Right atrium auricular region (tissue), 2 donors: ENCODE measurements around the gene FLVCR1. TPM values are rescaled to one million over a fixed set of nuclear protein-coding genes. Genes with fewer than 3 reads are reported as not detected.
"Not testable (repeated sequence)": the region's sequence is repeated elsewhere in the genome, so short reads cannot be mapped to it uniquely, and the experiment has no call there.

Experiments
- DNase-seq: peaks from one replicate; pipeline ENCODE4 v3.0.0-alpha.2; 2019; ENCODE audit warnings: low spot score
- H3K27ac ChIP-seq, 2 donors: fragments of 200-600 bp; sonication (generic); 1 replicate in 1 of 2; 2 replicates in 1 of 2; pipeline ENCODE4 v1.5.1; 2016 to 2019
- H3K27me3 ChIP-seq, 2 donors: fragments of 200-600 bp; sonication (generic); one replicate each; pipeline versions ENCODE4 v1.5.1 to v1.6.0; 2017 to 2019
- H3K36me3 ChIP-seq: fragments of 200-600 bp; sonication (generic); one replicate; pipeline ENCODE4 v1.5.1; 2016
- H3K4me1 ChIP-seq, 2 donors: fragments of 200-600 bp; sonication (generic); one replicate each; pipeline versions ENCODE4 v1.5.1 to v1.6.0; 2017 to 2019
- H3K4me3 ChIP-seq, 2 donors: fragments of 200-600 bp; sonication (generic); 1 replicate in 1 of 2; 2 replicates in 1 of 2; pipeline ENCODE4 v1.5.1; 2017 to 2019; ENCODE audit warnings: mild to moderate bottlenecking in 1 of 2, moderate library complexity in 1 of 2
- H3K9me3 ChIP-seq, 2 donors: fragments of 200-600 bp; sonication (generic); one replicate each; pipeline ENCODE4 v1.5.1; 2019
- total RNA-seq, 2 donors: library from RNA; depleted of rRNA; stranded (reverse); fragments of >200 nt; gene quantifications; one replicate each; pipeline ENCODE4 v1.1.0, GENCODE V29; 2016
- TF ChIP-seq, protein P1 (sequence below), 2 donors: fragments of 200-600 bp; sonication (generic); IDR thresholded peaks; one replicate each; pipeline ENCODE4 v1.5.1; 2019; ENCODE audit warnings: antibody characterized with exemption in 2 of 2

Gene FLVCR1
- total RNA-seq, 2 donors from 2014 or later: 0.89 to 2.4 TPM

DNA sequence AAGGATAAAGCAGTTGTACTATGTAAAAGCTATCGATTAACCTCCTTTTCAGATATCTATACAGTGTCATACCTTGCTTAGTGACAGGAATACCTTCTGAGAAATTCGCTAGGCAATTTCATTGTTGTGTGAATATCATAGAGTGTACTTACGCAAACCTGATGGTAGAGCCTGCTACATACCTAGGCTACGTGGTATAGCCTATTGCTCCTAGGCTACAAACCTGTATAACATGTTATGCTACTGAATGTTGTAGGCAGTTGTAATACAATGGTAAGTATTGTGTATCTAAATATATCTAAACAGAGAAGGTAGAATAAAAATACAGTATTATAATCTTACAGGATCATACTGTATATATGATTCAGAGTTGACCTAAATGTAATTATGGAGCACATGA, 26.5 kb downstream of the FLVCR1 start:
- Histone ChIP-seq H3K9me3 (no peaks in the 10 kb centered on the region), H3K27ac (no peak overlapping the region), H3K4me1 (no peaks in the 10 kb centered on the region), H3K27me3 (no peaks in the 10 kb centered on the region), H3K4me3 (no peak overlapping the region), H3K36me3 (peaks cover 36% of the 10 kb centered on the region)
- DNase-seq: no peak
- TF ChIP-seq, protein P1, sequence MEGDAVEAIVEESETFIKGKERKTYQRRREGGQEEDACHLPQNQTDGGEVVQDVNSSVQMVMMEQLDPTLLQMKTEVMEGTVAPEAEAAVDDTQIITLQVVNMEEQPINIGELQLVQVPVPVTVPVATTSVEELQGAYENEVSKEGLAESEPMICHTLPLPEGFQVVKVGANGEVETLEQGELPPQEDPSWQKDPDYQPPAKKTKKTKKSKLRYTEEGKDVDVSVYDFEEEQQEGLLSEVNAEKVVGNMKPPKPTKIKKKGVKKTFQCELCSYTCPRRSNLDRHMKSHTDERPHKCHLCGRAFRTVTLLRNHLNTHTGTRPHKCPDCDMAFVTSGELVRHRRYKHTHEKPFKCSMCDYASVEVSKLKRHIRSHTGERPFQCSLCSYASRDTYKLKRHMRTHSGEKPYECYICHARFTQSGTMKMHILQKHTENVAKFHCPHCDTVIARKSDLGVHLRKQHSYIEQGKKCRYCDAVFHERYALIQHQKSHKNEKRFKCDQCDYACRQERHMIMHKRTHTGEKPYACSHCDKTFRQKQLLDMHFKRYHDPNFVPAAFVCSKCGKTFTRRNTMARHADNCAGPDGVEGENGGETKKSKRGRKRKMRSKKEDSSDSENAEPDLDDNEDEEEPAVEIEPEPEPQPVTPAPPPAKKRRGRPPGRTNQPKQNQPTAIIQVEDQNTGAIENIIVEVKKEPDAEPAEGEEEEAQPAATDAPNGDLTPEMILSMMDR (IDR thresholded peaks at IDR 0.05): no peak

DNA sequence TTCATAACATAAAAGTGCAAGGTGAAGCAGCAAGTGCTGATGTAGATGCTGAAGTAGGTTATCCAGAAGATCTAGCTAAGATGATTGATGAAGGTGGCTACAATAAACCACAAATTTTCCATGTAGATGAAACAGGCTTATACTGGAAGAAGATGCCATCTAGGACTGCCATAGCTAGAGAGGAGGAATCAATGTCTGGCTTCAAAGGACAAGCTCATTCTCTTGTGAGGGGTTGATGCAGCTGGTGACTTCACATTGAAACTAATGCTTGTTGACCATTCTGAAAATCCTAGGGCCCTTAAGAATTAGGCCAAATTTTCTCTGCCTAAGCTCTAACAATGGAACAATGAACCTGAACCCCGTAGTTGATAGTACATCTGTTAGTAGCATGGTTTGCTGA, 34.0 kb downstream of the FLVCR1 start:
- H3K36me3 ChIP-seq: peaks cover 39% of the 10 kb centered on the region
- H3K9me3 ChIP-seq: no peaks in the 10 kb centered on the region
- no peak overlapping the region for H3K4me3 ChIP-seq
- H3K27me3 ChIP-seq: no peaks in the 10 kb centered on the region
- no peak for DNase-seq
- TF ChIP-seq, protein P1 (IDR thresholded peaks at IDR 0.05): no peak
- no peak overlapping the region for H3K27ac ChIP-seq
- no peaks in the 10 kb centered on the region for H3K4me1 ChIP-seq

DNA sequence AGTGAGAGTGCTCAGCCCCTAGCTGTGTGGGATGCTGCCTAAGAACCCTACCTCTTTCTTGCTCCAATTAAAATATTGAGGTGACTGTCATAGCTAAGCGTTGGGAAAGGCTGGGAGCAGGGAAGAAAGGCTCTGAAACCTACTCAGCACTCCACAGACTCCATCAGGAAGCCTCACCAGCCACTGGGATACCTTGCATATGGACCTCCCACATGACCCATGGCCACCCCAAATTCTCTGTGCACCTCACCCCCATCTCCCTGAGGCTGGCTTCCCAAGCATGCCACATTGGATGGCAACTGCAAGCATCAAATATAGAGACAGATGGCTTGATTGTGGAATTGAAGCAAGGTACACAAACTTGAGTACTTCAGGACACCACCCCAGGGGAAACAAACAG, 41.8 kb downstream of the FLVCR1 start:
- Histone ChIP-seq H3K36me3 (peaks cover 8% of the 10 kb centered on the region), H3K27me3 (no peaks in the 10 kb centered on the region), H3K4me1 (no peaks in the 10 kb centered on the region), H3K4me3 (no peak overlapping the region), H3K9me3 (peaks cover 0 to 33% of the 10 kb centered on the region in 2 donors), H3K27ac (no peak overlapping the region)
- TF ChIP-seq, protein P1 (IDR thresholded peaks at IDR 0.05): no peak
- DNase-seq: no peak

DNA sequence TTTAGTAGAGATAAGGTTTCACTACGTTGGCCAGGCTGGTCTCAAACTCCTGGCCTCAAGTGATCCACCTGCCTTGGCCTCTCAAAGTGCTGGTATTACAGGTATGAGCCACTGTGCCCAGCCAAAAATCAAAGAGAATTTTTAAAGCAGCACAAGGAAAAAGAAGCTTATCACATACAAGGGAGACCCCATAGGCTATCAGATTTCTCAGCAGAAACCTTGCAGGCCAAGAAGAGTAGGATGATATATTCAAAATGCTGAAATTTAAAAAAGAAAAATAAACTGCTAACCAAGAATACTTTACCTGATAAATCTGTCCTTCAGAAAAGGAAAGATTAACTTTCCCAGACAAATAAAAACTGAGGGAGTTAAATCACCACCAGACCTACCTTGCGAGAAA, 43.2 kb downstream of the FLVCR1 start:
- H3K9me3 ChIP-seq: peaks cover 0 to 33% of the 10 kb centered on the region in 2 donors
- no peaks in the 10 kb centered on the region for H3K27me3 ChIP-seq
- no peak overlapping the region for H3K27ac ChIP-seq
- no peak overlapping the region for H3K4me3 ChIP-seq
- H3K4me1 ChIP-seq: no peaks in the 10 kb centered on the region
- DNase-seq: no peak
- TF ChIP-seq, protein P1 (IDR thresholded peaks at IDR 0.05): no peak
- peaks cover 8% of the 10 kb centered on the region for H3K36me3 ChIP-seq

DNA sequence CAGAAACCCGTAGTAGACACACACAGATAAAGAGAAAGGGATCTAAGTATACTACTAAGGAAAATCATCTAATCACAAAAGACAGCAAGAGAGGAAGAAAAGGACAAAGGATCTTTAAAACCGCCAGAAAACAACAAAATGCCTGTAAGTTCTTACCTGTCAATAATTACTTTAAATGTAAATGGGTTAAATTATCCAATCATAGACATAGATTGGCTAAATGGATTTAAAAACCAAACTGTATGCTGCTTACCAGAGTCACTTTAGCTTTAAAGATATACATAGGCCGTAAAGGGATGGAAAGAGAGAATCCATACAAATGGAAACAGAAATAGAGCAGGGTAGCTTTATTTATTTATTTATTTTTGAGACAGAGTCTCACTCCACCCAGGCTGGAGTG, 44.0 kb downstream of the FLVCR1 start:
- Histone ChIP-seq H3K27ac (no peak overlapping the region), H3K4me3 (no peak overlapping the region), H3K9me3 (peaks cover 0 to 33% of the 10 kb centered on the region in 2 donors), H3K4me1 (no peaks in the 10 kb centered on the region), H3K27me3 (no peaks in the 10 kb centered on the region), H3K36me3 (peaks cover 8% of the 10 kb centered on the region)
- TF ChIP-seq, protein P1 (IDR thresholded peaks at IDR 0.05): no peak
- DNase-seq: no peak

DNA sequence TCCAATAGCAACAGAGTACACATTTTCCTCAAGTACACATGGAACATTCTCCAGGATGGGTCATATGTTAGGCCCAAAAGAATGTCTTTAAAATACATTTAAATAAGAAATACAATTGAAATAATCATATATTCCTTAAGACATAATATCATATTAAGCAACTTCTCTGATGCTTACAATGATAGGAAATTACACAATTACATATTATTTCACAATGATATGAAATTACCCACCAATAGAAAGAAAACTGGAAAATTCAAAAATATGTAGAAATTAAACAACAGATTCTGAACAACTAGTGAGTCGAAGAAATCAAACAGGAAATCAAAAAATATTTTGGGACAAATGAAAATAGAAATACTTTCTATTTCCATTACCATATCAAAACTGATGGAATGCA, 45.6 kb downstream of the FLVCR1 start:
- peaks cover 8% of the 10 kb centered on the region for H3K36me3 ChIP-seq
- H3K27ac ChIP-seq: no peak overlapping the region
- no peaks in the 10 kb centered on the region for H3K27me3 ChIP-seq
- H3K4me1 ChIP-seq: no peaks in the 10 kb centered on the region
- no peak for DNase-seq
- TF ChIP-seq, protein P1 (IDR thresholded peaks at IDR 0.05): no peak
- no peak overlapping the region for H3K4me3 ChIP-seq
- H3K9me3 ChIP-seq: peaks cover 0 to 33% of the 10 kb centered on the region in 2 donors

DNA sequence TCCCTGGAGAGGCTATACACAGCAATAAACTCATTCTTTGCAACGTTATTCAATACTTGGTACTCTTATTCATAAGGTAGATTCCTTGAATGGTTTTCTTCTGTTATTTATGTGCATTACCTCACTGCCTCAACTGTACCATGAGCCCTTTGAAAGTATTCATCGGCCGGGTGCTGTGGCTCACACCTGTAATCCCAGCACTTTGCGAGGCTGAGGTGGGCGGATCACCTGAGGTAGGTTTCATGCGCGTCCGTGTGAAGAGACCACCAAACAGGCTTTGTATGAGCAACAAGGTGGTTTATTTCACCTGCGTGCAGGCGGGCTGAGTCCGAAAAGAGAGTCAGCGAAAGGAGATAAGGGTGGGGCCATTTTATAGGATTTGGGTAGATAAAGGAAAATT, 50.0 kb downstream of the FLVCR1 start:
- not testable (repeated sequence) for H3K27ac ChIP-seq, H3K36me3 ChIP-seq, DNase-seq, H3K9me3 ChIP-seq, H3K4me1 ChIP-seq, H3K4me3 ChIP-seq, H3K27me3 ChIP-seq
